Measurements from ENCODE around the gene PRRC1.

The PRRC1 gene

GRCh38 chr5:127574852-127575679, 57.6 kb downstream of the PRRC1 start:
- no peak overlapping the region for H3K27ac ChIP-seq
- POLR2A ChIA-PET (ENCODE audit: low non-redundant PET), result no interaction called here
- no peak for DNase-seq (ENCODE audit: low spot score)
- CTCF ChIA-PET, result no interaction called here
- TF ChIP-seq, protein P1, sequence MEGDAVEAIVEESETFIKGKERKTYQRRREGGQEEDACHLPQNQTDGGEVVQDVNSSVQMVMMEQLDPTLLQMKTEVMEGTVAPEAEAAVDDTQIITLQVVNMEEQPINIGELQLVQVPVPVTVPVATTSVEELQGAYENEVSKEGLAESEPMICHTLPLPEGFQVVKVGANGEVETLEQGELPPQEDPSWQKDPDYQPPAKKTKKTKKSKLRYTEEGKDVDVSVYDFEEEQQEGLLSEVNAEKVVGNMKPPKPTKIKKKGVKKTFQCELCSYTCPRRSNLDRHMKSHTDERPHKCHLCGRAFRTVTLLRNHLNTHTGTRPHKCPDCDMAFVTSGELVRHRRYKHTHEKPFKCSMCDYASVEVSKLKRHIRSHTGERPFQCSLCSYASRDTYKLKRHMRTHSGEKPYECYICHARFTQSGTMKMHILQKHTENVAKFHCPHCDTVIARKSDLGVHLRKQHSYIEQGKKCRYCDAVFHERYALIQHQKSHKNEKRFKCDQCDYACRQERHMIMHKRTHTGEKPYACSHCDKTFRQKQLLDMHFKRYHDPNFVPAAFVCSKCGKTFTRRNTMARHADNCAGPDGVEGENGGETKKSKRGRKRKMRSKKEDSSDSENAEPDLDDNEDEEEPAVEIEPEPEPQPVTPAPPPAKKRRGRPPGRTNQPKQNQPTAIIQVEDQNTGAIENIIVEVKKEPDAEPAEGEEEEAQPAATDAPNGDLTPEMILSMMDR (conservative IDR thresholded peaks at IDR 0.05; ENCODE audit: low read depth), result no peak

- ChIA-PET CTCF (no interaction called here), POLR2A (ENCODE audit: low non-redundant PET) (no interaction called here)
- no peak overlapping the region for H3K27ac ChIP-seq
- TF ChIP-seq, protein P1 (conservative IDR thresholded peaks at IDR 0.05; ENCODE audit: low read depth), result no peak
- no peak for DNase-seq (ENCODE audit: low spot score)
Measured at GRCh38 chr5:127577458-127577857, 60.0 kb downstream of the PRRC1 start.

- no peak overlapping the region for H3K27ac ChIP-seq
- no peak for DNase-seq (ENCODE audit: low spot score)
- ChIA-PET POLR2A (ENCODE audit: low non-redundant PET) (no interaction called here), CTCF (no interaction called here)
- TF ChIP-seq, protein P1 (conservative IDR thresholded peaks at IDR 0.05; ENCODE audit: low read depth), result no peak
Measured at GRCh38 chr5:127580731-127581130, 63.3 kb downstream of the PRRC1 start.

DNA sequence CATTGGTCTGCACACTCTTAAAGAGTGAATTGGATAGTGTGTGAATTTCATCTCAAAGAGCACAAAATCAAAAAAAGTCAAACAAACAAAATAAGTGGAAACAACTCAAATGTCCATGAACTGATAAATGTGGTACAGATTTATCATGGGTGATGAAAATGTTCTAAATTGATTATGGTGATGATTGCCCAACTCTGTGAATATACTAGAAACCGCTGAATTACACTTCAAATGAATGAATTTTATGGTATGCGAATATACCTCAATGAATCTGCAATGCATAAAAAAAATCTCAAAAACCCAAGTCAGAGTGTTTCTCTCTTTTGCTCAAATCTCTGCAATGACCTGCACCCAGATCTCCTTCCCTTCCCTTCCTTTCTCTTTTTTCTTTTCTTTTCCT, 64.0 kb downstream of the PRRC1 start:
- DNase-seq (ENCODE audit: low spot score), result no peak
- POLR2A ChIA-PET (ENCODE audit: low non-redundant PET), result no interaction called here
- H3K27ac ChIP-seq, result no peak overlapping the region
- CTCF ChIA-PET, result interaction anchor here (1.1 kb wide), 1 partner anchor 17 kb away, joined by 5 read pairs; no protein-coding TSS in a partner anchor
- TF ChIP-seq, protein P1 (conservative IDR thresholded peaks at IDR 0.05; ENCODE audit: low read depth), result no peak

GRCh38 chr5:127582773-127583370, 65.4 kb downstream of the PRRC1 start:
- no peak overlapping the region for H3K27ac ChIP-seq
- DNase-seq (ENCODE audit: low spot score), result no peak
- CTCF ChIA-PET, result no interaction called here
- TF ChIP-seq, protein P1 (conservative IDR thresholded peaks at IDR 0.05; ENCODE audit: low read depth), result no peak
- POLR2A ChIA-PET (ENCODE audit: low non-redundant PET), result no interaction called here

- no peak overlapping the region for H3K27ac ChIP-seq
- POLR2A ChIA-PET (ENCODE audit: low non-redundant PET), result no interaction called here
- TF ChIP-seq, protein P1 (conservative IDR thresholded peaks at IDR 0.05; ENCODE audit: low read depth), result no peak
- no peak for DNase-seq (ENCODE audit: low spot score)
- CTCF ChIA-PET, result interaction anchor here (0.6 kb wide), 1 partner anchor 272 kb away, joined by 3 read pairs; no protein-coding TSS in a partner anchor
Measured at GRCh38 chr5:127583866-127584265, 66.4 kb downstream of the PRRC1 start.

Measured in RWPE1 (cell line).